LNCaP clone FGC (cell line): Measurements from ENCODE around the gene ZNF438.

ENCODE experiments used
- DNase-seq: peaks from one replicate; pipeline ENCODE4 v3.0.0-alpha.2; 2011; ENCODE audit warnings: low read depth
- H3K4me3 ChIP-seq: 2 replicates; pipeline ENCODE4 v1.5.1; 2011; ENCODE audit warnings: mild to moderate bottlenecking, low read depth, low read length, control low read depth
- CTCF ChIP-seq: IDR thresholded peaks from 2 replicates; pipeline ENCODE4 v1.5.1; 2012; ENCODE audit warnings: mild to moderate bottlenecking; ENCODE audit not compliant: control insufficient read depth, insufficient read depth; ENCODE audit errors: extremely low read depth

The ZNF438 gene

DNA sequence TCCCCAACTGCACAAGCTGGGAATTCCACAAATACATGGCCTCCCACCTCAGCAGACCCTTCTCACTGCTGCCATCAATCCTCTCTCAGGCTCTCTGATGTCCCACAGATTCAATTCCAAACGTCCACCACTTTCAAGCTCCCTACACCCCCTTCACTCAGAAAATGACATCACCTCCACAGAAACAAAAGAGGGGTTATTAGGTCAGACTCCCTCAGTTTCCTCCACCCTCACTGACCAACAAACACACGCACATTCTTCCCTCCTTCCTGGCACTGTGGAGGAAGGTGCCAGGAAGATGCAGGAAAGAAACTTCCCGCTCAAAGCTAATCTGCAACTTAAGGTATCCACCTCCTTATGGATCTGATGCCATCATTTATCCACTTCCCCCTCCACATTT, 18.3 kb downstream of the ZNF438 start:
- H3K4me3 ChIP-seq, result no peak overlapping the region
- DNase-seq, result no peak
- no peak for TF ChIP-seq CTCF

DNA sequence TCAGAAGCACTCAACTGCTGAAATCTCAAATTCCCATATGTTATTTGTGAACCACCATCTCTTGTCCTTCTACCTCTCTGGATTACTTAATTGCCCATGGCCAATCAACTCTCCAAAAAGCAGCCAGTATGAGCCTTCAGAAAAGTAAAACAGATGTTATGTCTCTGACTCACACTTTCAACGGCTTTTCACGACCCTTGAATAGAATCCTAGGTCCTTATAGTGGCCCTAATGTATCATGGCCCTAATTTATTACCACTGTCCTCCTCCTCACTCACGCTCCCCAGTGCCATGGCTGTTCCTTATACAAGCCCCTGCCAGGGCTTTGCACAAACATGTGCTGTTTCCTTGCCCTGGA, 20.0 kb downstream of the ZNF438 start:
- H3K4me3 ChIP-seq, result no peak overlapping the region
- no peak for DNase-seq
- no peak for TF ChIP-seq CTCF

GRCh38 chr10:31011017-31011664, 20.5 kb downstream of the ZNF438 start:
- no peak overlapping the region for H3K4me3 ChIP-seq
- no peak for TF ChIP-seq CTCF
- no peak for DNase-seq

GRCh38 chr10:31010062-31010461, 21.6 kb downstream of the ZNF438 start:
- no peak for DNase-seq
- H3K4me3 ChIP-seq, result no peak overlapping the region
- no peak for TF ChIP-seq CTCF

DNA sequence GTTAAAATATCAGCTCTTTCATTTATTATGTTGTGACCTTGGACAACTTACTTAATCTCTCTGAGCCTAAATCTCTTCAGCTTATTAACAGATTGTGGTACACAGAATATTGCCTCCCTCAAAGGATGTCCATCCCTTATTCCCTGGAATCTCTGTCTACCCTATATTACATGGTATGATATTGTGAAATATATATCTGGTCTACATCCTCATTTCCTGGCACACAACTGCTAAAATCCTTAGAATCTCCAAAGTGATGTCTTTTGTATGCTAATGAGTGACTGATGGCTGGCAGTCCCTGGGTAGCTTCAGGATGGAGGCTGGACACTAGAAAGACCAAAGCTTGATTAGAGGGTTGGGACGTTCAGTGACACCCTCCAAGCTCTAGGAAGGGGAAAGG, 25.8 kb downstream of the ZNF438 start:
- no peak for TF ChIP-seq CTCF
- DNase-seq, result no peak
- no peak overlapping the region for H3K4me3 ChIP-seq

GRCh38 chr10:31004611-31005193, 27.0 kb downstream of the ZNF438 start:
- no peak for DNase-seq
- no peak overlapping the region for H3K4me3 ChIP-seq
- no peak for TF ChIP-seq CTCF

GRCh38 chr10:31001740-31002139, 29.9 kb downstream of the ZNF438 start:
- no peak overlapping the region for H3K4me3 ChIP-seq
- DNase-seq, result no peak
- no peak for TF ChIP-seq CTCF
